G401.6 (cell line): ENCODE results near the gene CDH23.

ENCODE experiments used
- FAIRE-seq: peaks from 2 replicates; lab custom pipeline; 2012; peaks lifted over from hg19 to GRCh38; lab: Jason Lieb, UNC

CDH23 gene

DNA sequence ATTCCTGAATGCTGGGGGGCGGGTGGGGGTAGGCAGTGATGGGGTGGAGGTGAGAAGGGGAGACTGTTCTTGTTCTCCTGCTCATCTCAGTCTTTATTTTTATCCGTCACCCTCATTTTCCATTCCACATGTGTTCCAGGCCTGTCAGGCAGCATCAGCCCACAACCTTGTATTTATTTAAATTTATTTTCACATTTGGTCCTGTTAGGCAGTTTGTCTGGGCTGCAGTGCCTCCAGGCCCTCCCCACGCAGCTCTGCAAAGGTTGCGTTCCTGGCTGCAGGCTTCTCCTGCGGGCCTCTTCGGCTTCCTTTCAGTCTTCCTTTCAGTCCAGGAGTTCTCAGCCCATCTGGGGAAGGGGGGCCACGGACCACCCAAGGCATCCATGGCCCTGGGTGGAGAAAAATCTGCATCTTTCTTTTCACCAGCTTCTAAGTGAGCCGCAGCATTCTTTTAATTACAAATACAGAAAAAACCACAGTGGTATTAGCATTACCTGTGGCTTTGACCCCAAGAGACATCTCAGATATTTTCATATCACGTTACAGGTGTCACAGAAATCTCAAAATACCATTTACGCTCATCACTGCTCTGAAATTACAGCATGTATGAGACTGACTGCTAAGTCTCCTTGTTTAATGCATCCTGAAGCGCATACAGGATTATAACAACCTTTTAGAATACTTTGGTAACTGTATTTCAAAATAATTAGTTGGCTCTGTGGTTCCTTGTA lies 228.9 kb downstream of the CDH23 start:
- no peak for FAIRE-seq

GRCh38 chr10:71627230-71627939 lies 230.7 kb downstream of the CDH23 start:
- no peak for FAIRE-seq

- FAIRE-seq = no peak
Measured at GRCh38 chr10:71627956-71628355, 231.2 kb downstream of the CDH23 start.

DNA sequence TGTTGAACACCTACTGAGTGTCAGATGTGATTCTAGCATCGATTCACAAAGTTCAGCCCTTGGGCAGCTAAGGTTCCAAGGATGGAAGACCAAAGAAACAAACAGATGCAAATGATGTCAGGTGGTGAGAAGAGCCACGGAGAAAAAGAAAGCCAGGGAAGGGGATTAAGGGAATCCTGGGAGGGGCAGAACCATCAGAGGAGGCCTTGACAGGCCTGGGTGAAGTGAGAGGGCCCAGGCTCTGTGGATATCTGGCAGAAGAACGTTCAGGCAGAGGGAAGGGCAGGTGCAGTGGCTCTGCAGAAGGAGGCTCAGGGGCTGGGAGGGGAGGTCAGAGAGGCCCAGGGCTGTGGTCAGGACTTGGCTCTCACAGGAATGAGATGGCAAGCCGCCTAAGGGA lies 232.4 kb downstream of the CDH23 start:
- FAIRE-seq = no peak

- FAIRE-seq = no peak
Measured at GRCh38 chr10:71630168-71630567, 233.4 kb downstream of the CDH23 start.

DNA sequence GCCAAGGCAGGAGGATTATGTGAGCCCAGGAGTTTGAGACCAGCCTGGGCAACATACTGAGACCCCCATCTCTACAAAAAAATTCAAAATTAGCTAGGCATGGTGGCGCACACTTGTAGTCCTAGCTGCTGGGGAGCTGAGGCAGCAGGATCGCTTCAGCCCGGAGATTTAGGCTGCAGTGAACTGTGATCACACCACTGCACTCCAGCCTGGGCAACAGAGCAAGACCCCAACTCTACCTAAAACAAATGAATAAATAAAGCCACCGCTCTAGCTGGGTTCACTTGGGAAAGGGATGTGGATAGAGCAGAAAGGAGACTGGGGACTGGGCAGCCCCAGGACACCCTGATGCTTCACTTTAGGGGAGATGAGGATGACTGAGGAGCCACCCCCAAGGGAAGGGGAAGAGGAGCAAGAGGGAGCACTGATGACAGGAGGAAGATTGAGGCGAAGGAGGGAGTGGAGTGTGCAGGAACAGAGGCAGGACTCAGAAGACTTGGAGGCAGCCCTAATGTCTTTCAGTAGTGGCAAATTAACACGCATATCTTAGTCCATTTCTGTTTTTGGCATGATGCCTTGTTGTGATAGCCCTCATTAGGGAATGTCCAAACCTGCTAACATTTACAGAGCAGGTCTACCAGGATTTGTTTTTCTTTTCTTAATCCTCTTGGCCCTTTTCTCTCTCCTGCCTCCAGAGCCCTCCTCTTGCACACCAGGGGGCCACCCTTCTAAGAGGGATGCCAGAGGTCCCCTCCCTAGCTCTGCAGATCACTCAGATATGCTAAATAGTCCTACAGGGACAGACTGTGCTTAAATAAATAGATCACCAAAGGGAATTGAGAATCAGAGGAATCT lies 234.5 kb downstream of the CDH23 start:
- no peak for FAIRE-seq

DNA sequence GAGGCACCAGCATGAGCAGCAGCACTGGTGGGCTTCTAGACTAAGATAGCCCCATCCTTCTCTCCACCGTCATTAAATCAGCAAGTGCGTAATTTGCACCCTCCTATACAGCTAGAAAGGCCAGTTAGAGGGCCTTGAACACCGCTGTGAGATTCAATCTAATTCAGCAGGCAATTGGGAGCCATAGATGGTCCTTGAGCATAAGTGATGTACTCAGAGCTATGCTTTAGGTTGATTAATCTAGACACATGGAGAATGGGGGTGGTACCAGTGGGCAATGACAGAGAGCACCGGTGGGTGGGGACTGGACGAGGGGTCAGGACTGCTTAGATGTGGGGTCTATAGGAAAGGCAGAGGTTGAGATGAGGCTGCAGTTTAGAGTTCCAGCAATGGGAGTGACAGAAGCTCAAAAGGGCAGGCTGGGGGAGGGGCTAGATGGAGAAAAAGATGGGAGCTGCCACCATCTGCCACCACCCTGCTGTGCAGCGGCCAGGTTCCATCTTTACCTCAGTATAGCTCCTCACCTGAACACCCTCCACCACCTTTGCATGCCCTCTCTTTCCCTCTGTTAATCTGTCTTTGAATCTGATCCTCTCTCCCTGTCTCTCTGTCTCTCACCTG lies 235.6 kb downstream of the CDH23 start:
- FAIRE-seq = no peak

DNA sequence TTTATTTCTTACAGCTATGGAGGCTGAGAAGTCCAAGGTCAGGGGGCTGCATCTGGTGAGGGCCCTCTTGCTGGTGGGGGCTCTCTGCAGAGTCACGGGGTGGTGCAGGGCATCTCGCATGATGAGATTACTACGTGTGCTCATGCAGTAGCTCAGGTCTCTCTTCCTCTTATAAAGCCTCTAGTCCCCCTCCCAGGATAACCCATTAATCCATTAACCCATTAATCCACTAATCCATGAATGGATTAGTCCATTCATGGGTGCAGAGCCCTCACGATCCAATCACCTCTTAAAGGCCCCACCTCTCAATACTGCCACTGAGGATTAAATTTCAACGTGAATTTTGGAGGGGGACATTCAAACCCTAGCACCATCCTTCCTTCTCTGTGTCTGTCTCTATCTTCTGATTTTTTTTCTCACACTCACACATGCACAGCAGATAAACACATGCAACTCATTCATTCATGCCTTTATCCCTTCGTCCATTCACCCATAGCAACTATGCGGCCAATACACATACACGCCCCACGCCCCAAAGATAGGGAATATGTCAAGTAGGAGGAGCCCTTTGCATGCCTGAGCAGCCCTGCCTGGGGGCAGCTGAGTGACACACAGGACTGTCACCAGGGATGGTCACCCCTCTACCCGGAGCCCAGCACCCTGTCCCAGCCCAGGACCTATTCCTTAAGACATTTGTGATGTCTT lies 236.3 kb downstream of the CDH23 start:
- FAIRE-seq = no peak

- no peak for FAIRE-seq
Measured at GRCh38 chr10:71633920-71634319, 237.2 kb downstream of the CDH23 start.

- FAIRE-seq = no peak
Measured at GRCh38 chr10:71634531-71635164, 237.9 kb downstream of the CDH23 start.

GRCh38 chr10:71635251-71635866 lies 238.6 kb downstream of the CDH23 start:
- no peak for FAIRE-seq

DNA sequence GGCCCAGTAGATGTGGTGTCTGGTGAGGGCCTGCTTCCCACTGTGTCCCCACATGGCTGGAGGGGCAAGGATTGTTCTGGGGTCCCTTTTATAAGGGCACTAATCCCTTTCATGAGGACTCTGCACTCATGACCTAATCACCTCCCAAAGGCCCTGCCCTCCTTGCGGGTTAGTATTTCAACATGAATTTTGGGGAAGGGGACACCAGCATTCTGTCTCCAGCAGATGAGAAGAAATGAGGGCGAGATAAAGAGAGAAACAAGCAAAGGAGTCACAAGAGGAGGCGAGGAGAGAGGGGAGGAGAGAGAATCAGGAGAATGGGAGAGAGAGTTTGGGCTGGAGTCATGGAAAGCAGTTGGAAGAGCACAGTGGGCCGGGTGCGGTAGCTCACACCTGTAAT lies 239.1 kb downstream of the CDH23 start:
- FAIRE-seq = no peak

DNA sequence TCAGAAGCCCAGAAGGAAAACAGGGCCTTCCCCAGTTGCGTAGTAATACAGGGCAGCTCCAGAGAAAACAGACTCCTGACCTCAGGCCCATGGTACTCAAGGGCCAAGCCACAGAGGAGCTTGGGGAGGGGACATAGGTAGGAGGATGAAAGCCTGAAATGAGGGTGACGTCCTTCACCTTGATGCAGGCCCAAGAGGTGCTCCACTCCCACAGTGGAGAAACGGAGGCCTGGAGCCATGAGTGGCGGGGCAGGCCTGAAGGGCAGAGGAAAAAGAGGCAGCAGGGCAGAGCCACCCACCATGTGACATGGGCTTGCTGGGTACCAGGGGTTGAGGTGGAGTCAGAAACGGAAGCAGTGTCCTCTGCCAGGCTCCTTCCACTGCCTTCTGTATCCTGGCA lies 239.9 kb downstream of the CDH23 start:
- no peak for FAIRE-seq

DNA sequence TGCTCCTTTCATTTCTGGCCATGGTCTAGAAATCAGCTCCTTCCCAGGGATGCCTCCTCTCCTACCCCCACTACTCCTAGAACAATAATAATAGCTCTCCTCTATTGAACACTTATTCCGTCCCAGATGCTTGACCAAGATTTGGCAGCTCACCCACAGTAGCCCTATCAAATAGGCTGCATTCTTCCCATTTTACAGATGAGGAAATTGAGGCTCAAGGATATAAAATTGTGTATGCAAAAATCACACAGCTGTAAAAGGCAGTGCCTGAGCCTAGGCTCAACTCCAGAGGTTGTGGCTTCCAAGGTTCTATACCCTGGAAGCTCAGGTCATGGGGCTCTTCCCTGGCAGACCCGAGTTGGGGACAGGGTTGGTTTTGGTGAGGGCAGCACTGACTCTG lies 240.6 kb downstream of the CDH23 start:
- FAIRE-seq = no peak

GRCh38 chr10:71638064-71638821 lies 241.5 kb downstream of the CDH23 start:
- no peak for FAIRE-seq

GRCh38 chr10:71638822-71639719 lies 242.4 kb downstream of the CDH23 start:
- no peak for FAIRE-seq

GRCh38 chr10:71640607-71641006 lies 243.9 kb downstream of the CDH23 start:
- FAIRE-seq = no peak

DNA sequence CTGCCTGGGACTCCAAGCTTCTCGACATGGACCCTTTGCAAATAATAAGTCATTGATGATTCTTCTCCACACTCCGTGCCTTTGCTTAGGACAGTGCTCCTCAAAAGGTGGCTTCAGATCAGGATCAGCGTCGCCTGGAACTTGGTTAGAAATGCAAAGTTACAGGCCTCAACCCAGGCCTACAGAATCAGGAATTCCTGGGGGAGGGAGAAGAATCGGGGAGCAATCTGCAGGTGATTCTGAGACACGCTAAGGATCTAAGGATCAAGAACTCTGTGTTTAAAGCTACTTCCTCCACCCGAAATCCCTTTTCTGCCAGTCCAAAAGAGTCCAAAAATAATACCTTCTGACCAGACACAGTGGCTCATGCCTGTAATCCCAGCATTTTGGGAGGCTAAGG lies 244.7 kb downstream of the CDH23 start:
- FAIRE-seq = no peak

- no peak for FAIRE-seq
Measured at GRCh38 chr10:71641986-71642385, 245.3 kb downstream of the CDH23 start.
